HUES48 (cell line): Measurements from ENCODE around the gene TMEM175.

ENCODE experiments used
- H3K27ac ChIP-seq: one replicate; pipeline ENCODE4 v1.7.0; 2013; ENCODE audit warnings: low read depth, low read length, inconsistent platforms
- H3K27me3 ChIP-seq: 2 replicates; pipeline ENCODE4 v1.6.1; 2013; ENCODE audit warnings: mild to moderate bottlenecking, low read length; ENCODE audit not compliant: control insufficient read depth, insufficient read depth
- H3K36me3 ChIP-seq: 2 replicates; pipeline ENCODE4 v1.6.1; 2013; ENCODE audit warnings: low read length; ENCODE audit not compliant: control insufficient read depth, insufficient read depth
- H3K4me1 ChIP-seq: 2 replicates; pipeline ENCODE4 v1.6.1; 2013; ENCODE audit warnings: mild to moderate bottlenecking, low read length; ENCODE audit not compliant: control insufficient read depth, insufficient read depth
- H3K4me3 ChIP-seq: 2 replicates; pipeline ENCODE4 v1.5.1; 2013; ENCODE audit warnings: mild to moderate bottlenecking, low read depth, low read length
- H3K9ac ChIP-seq: 2 replicates; pipeline ENCODE4 v1.6.1; 2013; ENCODE audit warnings: mild to moderate bottlenecking, low read depth, low read length, moderate library complexity
- H3K9me3 ChIP-seq: 2 replicates; pipeline ENCODE4 v1.6.1; 2013; ENCODE audit warnings: low read length; ENCODE audit not compliant: control insufficient read depth, insufficient read depth

The TMEM175 gene

DNA sequence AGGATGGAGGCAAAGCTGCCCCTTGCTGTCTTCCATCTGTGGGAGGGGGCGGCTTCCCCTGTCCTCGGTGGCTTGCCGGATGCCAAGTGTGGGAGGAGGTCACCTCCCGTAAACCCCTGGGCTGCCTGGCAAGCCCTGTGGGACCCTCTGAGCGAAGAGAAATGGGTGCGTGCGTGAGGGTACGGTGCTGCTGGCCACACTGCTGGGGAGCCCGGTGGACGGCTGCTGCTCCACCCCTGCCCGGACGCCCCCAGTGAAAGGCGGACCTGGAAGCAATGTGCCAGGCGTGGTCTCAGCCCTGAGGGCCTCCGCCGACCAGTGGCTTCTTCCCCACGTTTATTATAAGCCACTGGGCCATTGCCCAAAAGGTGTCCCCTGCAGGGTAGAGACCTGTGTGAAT lies 50.0 kb downstream of the TMEM175 start:
- no peaks in the 10 kb centered on the region for H3K36me3 ChIP-seq
- H3K4me1 ChIP-seq, result peaks cover 9% of the 10 kb centered on the region; the same call in 1 of the 2 replicates
- H3K27ac ChIP-seq, result no peak overlapping the region
- no peak overlapping the region for H3K9ac ChIP-seq
- no peaks in the 10 kb centered on the region for H3K9me3 ChIP-seq
- H3K27me3 ChIP-seq, result peaks cover 14% of the 10 kb centered on the region
- no peak overlapping the region for H3K4me3 ChIP-seq

DNA sequence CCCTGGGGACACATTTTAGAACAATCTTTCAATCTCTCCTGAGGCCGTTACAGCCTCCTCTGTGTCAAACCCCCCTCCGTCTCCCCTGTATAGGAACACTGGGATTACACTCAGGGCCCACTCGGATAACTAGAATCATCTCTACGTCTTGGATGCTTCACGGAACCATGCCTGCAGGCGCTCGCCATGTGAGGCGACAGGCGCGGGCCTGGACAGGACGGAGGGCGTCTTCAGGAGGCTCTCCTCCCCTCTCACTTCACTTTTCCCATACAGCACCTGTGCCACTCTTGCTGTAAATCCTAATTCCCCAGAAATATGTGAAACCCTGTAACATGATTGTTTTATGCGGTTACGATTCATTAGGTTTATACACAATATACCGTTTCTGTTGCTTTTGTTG lies 50.6 kb downstream of the TMEM175 start:
- H3K9ac ChIP-seq, result no peak overlapping the region
- no peak overlapping the region for H3K27ac ChIP-seq
- peaks cover 9% of the 10 kb centered on the region; the same call in 1 of the 2 replicates for H3K4me1 ChIP-seq
- H3K27me3 ChIP-seq, result peaks cover 14% of the 10 kb centered on the region
- H3K36me3 ChIP-seq, result no peaks in the 10 kb centered on the region
- H3K9me3 ChIP-seq, result no peaks in the 10 kb centered on the region
- no peak overlapping the region for H3K4me3 ChIP-seq

DNA sequence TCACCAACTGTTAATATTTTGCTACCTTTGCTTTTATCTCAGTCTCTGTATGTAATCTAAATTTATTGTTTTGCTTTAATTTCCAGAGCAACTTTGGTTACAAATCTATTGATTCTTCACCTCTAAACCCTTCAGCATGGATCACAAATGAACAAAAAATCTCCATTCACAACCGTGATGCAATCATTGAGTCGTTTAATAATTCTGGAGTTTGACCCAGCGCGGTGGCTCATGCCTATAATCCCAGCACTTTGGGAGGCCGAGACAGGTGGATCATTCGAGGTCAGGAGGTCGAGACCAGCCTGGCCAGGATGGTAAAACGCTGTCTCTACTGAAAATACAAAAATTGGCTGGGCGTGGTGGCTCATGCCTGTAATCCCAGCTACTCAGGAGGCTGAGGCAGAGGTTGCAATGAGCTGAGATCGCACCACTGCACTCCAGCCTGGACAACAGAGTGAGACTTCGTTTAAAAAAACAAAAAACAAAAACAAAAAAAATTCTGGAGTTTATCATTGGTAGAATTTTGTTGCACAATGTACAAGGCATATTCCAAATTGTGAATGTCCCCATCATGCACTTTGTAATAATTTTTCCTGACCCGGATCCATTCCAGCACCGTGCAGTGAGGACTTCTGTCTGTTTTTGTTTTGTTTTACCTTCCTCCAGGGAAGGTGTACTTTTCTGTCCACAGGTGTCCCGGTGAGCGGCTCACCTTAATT lies 52.2 kb downstream of the TMEM175 start:
- H3K27ac ChIP-seq, result no peak overlapping the region
- H3K9ac ChIP-seq, result no peak overlapping the region

DNA sequence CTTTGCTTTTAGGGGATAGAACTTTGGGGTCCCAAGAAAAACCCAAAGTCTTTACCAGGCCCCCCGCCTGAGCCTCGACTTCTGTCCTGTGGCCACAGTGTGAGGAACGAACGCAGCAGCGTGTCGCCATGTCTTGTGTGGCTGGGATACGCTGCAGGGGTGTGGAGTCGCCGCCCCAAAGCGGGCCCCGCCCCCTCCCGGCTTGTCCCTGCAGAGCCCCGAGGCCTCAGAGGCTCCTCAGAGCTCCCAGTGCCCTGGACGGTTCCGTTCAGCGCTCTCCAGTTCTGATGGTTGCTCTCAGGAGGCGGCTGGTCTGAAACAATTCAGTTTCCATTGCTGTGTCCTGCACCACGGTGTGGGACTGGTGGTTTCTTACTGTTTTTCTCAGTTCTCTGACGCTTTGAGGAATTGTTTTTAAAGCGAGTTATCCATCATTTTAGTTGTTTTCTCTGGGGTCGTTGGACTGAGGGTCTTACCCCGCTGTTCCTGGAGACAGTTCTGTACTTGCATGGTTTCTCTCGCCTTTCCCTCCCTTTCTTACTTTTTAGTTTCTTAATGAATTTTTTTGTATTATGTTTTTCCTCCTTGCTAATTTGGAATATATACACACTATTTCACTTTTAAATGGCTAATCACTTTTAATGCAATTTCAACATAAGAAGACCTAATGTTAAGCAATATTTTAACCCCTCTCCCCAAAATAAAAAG lies 53.0 kb downstream of the TMEM175 start:
- no peak overlapping the region for H3K27ac ChIP-seq
- H3K36me3 ChIP-seq, result no peaks in the 10 kb centered on the region
- H3K27me3 ChIP-seq, result peaks cover 14% of the 10 kb centered on the region
- no peak overlapping the region for H3K9ac ChIP-seq
- peaks cover 9% of the 10 kb centered on the region; the same call in 1 of the 2 replicates for H3K4me1 ChIP-seq
- peak overlapping the region; percentile 46; the same call in 1 of the 2 replicates for H3K4me3 ChIP-seq
- H3K9me3 ChIP-seq, result no peaks in the 10 kb centered on the region

More for the DNA sequence above, 52.2 kb downstream of the TMEM175 start:
- Histone ChIP-seq H3K36me3 (no peaks in the 10 kb centered on the region), H3K4me3 (peak overlapping the region; percentile 46; the same call in 1 of the 2 replicates), H3K27me3 (peaks cover 14% of the 10 kb centered on the region), H3K4me1 (peaks cover 9% of the 10 kb centered on the region; the same call in 1 of the 2 replicates), H3K9me3 (no peaks in the 10 kb centered on the region)

DNA sequence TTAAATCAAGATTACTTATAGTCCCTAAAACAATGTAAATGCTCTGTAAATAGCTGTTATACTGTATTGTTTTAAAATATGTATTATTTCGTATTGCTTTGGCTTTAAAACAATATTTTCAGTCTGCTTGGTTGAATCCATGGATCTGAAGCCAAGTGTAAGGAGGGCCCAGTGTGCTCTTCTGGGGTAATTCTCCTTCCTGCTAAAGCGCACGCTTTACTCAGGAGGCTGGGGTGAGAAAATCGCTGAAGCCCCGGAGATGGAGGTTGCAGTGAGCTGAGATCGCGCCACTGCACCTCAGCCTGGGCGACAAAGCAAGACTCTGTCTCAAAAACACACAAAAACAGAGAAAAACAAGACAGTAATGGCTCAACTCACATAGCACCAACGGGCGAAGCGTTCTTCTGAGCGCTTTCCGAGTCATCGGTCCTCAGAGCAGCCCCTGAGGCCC lies 54.2 kb downstream of the TMEM175 start:
- Histone ChIP-seq H3K9me3 (no peaks in the 10 kb centered on the region), H3K36me3 (no peaks in the 10 kb centered on the region), H3K4me3 (peak overlapping the region; percentile 60), H3K27me3 (peaks cover 14% of the 10 kb centered on the region), H3K27ac (no peak overlapping the region), H3K9ac (no peak overlapping the region), H3K4me1 (peaks cover 9% of the 10 kb centered on the region; the same call in 1 of the 2 replicates)

DNA sequence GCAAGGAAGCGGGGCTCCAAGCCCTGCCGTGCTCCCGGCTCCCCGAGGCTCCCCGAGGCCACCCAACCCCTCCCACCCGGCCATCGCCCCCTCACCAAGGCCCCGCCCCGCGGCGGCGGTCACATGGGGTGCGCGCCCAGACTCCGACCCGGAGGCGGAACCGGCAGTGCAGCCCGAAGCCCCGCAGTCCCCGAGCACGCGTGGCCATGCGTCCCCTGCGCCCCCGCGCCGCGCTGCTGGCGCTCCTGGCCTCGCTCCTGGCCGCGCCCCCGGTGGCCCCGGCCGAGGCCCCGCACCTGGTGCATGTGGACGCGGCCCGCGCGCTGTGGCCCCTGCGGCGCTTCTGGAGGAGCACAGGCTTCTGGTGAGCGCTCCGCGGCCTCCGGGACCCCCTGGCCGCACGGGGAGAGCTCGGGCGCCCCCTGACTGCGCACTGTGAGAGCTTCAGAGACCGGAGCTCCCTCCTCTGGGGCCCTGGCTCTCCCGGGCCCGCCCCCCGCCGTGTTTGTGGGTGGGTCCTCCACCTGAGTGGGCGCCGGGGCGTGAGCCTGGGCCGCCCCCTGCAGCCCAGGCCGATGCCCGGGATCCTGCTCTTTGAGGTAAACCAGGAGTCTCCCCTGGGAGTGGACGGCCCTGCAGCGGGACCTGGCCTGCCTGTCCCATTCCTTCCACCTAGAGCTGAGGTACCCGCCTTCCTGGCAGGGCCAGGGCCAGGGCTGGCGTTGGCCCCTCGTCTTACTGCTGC lies 54.8 kb downstream of the TMEM175 start, which contains the start of gene IDUA:
IDUA (plus strand) TSS at position 166 of the 745 bp plus-strand sequence; CDS start at position 207, 41 bp downstream.
- no peaks in the 10 kb centered on the region for H3K9me3 ChIP-seq
- H3K9ac ChIP-seq, result no peak within 1 kb of the TSS
- no peaks in the 10 kb centered on the region for H3K36me3 ChIP-seq
- H3K4me3 ChIP-seq, result peak within 1 kb of the TSS; percentile 60
- peaks cover 14% of the 10 kb centered on the region for H3K27me3 ChIP-seq
- peaks cover 9% of the 10 kb centered on the region; the same call in 1 of the 2 replicates for H3K4me1 ChIP-seq
- H3K27ac ChIP-seq, result no peak within 1 kb of the TSS

DNA sequence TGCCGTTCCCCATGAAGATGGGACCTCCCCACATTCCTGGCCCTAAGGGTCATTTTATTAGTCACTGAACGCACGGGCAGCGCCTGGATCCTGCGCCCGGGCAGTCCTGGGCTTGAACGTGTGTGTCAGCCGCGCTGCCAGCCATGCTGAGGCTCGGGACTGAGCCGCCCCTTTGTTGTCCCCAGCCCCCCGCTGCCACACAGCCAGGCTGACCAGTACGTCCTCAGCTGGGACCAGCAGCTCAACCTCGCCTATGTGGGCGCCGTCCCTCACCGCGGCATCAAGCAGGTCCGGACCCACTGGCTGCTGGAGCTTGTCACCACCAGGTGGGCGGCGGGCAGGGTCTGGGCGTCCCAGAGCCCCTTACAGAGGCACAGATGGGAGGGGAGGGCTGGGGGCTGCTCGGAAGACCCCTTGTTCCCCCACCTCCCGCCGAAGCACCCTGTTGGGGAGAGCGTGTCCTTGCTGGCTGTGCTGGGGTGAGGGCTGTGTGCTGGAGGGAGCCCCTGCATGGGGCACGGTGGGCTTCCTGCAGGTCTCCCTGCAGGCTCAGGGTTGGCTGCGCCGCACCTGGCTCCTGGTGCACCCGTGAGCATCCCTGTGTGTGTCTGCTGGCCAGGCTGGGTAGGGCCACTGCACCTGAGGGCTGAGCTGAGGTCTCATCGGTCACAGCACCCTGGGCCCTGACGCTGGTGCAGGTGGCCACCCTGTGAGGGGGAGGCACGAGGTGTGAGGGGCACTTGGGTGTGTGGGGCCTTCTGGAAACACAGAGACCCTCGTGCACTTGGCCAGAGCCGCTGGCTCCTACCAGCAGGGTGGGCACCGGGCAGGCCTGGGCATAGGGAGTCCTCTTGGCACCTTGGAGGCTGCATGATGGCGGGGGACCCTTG lies 55.6 kb downstream of the TMEM175 start:
- peak overlapping the region; percentile 60; the same call in 1 of the 2 replicates for H3K4me3 ChIP-seq
- no peak overlapping the region for H3K9ac ChIP-seq
- H3K27ac ChIP-seq, result no peak overlapping the region
- H3K4me1 ChIP-seq, result peaks cover 9% of the 10 kb centered on the region; the same call in 1 of the 2 replicates
- no peaks in the 10 kb centered on the region for H3K36me3 ChIP-seq
- peaks cover 14% of the 10 kb centered on the region for H3K27me3 ChIP-seq
- no peaks in the 10 kb centered on the region for H3K9me3 ChIP-seq

DNA sequence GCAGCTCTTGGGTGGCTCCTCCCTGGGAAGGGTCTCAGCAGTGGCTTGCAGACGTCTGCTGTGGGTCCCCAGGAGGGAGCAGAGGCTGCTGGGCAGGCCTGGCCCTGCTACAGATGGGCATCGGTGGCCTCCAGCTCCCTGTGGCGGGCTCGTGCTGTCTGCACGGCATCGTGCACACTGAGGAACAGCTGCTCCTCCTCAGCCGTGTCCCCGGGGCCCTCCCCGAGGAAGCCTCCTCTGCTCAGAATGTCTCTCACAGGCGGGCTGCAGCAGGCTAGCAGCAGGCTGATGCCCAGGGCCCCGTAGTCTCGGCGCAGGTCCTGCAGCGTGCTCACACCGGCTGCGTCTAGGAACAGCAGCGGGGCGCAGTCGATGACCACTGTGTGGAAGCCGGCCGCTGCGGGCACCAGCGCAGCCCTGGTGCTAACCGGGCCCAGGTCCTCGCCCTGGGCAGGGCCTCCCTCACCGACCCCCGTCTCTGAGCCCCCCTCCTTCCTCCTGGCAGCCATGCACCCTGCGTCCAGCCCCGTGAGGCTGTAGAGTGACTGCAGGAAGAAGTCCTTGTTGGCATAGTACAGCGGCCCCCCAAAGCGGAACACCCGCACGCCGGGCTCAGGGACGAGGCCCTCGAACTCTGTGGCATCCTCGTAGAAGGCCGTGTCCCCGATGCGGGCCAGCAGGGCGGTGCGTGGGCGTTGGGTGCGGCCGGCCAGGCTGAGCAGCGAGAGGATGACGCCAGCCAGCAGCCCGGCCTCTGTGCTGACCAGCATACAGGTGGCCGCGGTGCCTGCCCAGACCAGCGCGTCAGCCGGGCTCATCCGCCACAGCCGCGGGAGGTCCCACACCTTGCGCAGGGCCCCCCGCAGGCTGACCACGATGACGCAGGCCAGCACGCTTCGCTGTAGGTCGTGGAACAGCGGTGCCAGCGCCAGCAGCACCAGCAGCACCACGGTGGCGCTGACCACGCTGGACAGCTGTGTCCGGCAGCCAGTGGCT lies 56.8 kb downstream of the TMEM175 start:
- H3K9me3 ChIP-seq, result no peaks in the 10 kb centered on the region
- no peak overlapping the region for H3K4me3 ChIP-seq
- peaks cover 14% of the 10 kb centered on the region for H3K27me3 ChIP-seq
- no peak overlapping the region for H3K9ac ChIP-seq
- H3K27ac ChIP-seq, result no peak overlapping the region
- peaks cover 9% of the 10 kb centered on the region; the same call in 1 of the 2 replicates for H3K4me1 ChIP-seq
- no peaks in the 10 kb centered on the region for H3K36me3 ChIP-seq

DNA sequence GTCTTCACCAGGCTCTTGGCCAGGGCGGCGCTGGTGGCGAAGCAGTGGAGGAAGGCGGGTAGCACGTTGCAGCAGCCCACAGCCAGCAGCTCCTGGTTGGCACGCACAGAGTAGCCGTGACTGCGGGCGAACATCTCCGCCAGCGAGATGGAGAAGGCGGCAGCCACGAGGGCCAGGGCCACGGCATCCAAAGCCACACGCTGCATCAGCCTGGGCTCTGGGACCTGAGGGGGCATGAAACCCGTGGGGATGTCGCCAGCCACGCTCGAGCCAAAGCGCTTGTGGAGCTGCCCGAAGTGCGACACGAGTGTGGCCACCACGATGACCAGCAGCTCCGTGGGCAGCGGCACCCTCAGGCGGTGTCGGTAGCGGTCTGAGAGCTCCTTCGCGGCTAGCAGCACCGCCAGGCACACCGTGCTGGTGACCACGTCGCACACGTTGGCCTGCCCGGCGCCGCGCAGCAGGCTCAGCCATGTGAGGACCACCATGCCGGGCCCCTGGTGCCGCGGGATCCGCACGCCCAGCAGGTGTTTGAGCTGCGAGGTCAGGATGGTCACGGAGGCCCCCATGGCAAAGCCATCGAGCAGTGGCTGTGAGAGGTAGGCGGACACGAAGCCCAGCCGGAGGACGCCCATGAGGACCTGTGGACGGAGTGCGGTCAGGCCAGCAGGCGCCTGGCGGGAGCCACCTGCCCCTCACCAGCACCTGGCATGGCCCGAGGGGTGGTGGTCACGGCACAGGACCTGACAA lies 57.6 kb downstream of the TMEM175 start:
- H3K27ac ChIP-seq, result no peak overlapping the region

More for the DNA sequence above, 57.6 kb downstream of the TMEM175 start:
- Histone ChIP-seq H3K4me3 (no peak overlapping the region), H3K36me3 (no peaks in the 10 kb centered on the region), H3K4me1 (peaks cover 9% of the 10 kb centered on the region; the same call in 1 of the 2 replicates), H3K9ac (no peak overlapping the region), H3K27me3 (peaks cover 14% of the 10 kb centered on the region), H3K9me3 (no peaks in the 10 kb centered on the region)
